Right lobe of liver (tissue), 6 donors: Measurements from ENCODE around the gene XRCC2. TPM values are rescaled to one million over a fixed set of nuclear protein-coding genes. Genes with fewer than 3 reads are reported as not detected.

ENCODE experiments used
- ATAC-seq, 4 donors: fragments of 200-7000 bp; cut with Tn5 transposase; one replicate each; pipeline ENCODE4 v1.9.1; 2020; ENCODE audit warnings: mild to moderate bottlenecking in 4 of 4, moderate library complexity in 4 of 4
- DNase-seq, 3 donors: peaks; one replicate each; pipeline ENCODE4 v3.0.0-alpha.2; 2020
- H3K27ac ChIP-seq, 3 donors: fragments of 200-600 bp; one replicate each; pipeline ENCODE4 v1.8.0; 2022
- H3K27me3 ChIP-seq, 2 donors: fragments of 200-600 bp; one replicate each; pipeline ENCODE4 v1.8.0; 2022
- H3K36me3 ChIP-seq, 4 donors: fragments of 200-600 bp; sonication (generic) in 1 of 4; one replicate each; pipeline versions ENCODE4 v1.5.1 to v1.8.0; 2017 to 2022; ENCODE audit warnings: control low read depth in 1 of 4
- H3K4me1 ChIP-seq, 4 donors: fragments of 200-600 bp; sonication (generic) in 1 of 4; one replicate each; pipeline versions ENCODE4 v1.5.1 to v1.8.0; 2017 to 2022; ENCODE audit warnings: control low read depth in 1 of 4
- H3K4me3 ChIP-seq, 3 donors: fragments of 200-600 bp; one replicate each; pipeline ENCODE4 v1.8.0; 2022
- H3K9me3 ChIP-seq, 4 donors: fragments of 200-600 bp; sonication (generic) in 1 of 4; one replicate each; pipeline versions ENCODE4 v1.5.1 to v1.8.0; 2017 to 2022; ENCODE audit warnings: control low read depth in 1 of 4
- POLR2A ChIP-seq: fragments of 450-650 bp; IDR thresholded peaks from one replicate; pipeline ENCODE4 v1.6.1; 2017; ENCODE audit warnings: antibody characterized with exemption, mild to moderate bottlenecking
- WGBS: methylation state at CpG from one replicate; pipeline ENCODE4 v1.1.6; 2018; ENCODE audit warnings: low coverage, low lambda C conversion rate; ENCODE audit not compliant: insufficient coverage; ENCODE audit errors: missing lambda C conversion rate; 5-methylcytosine and 5-hydroxymethylcytosine counted together
- intact Hi-C, 2 donors: fragments of 100-400 bp; cut with DNase I; formaldehyde crosslinking; loops; one replicate each; pipeline versions ENCODE4 v1.11.2 to v1.14.1; 2022
- small RNA-seq, 2 experiments: library from RNA; depleted of rRNA; stranded (forward); fragments of <200 nt; gene quantifications; one replicate each; pipeline ENCODE3, GENCODE V24; 2016
- total RNA-seq, 6 experiments: library from RNA; depleted of rRNA in 2 of 6; stranded (reverse); fragments of >200 nt in 2 of 6; fragmentation: NEBNext Ultra II Directional in 3 of 6; extraction: Animal tissue kit (Norgen Biotek cat#: 25700) in 3 of 6; gene quantifications; one replicate each; pipeline versions ENCODE4 v1.1.0 to v1.2.4, GENCODE V29; 2016 to 2023
- TF ChIP-seq, protein P1 (sequence below), 4 donors: fragments of 200-600 bp in 3 of 4; fragments of 450-650 bp in 1 of 4; IDR thresholded peaks; one replicate each; pipeline versions ENCODE4 v1.5.1 to v1.8.0; 2016 to 2022; ENCODE audit warnings: antibody characterized with exemption in 4 of 4, mild to moderate bottlenecking in 2 of 4
- donor health status: DM: no; HTN: yes; CAD: no.
- donor health status: DM: no; HTN: no; CAD: no.
- donor health status: DM: no; HTN: no; CAD: no.
- donor health status: DM: no; HTN: yes; CAD: no.
- donor health status: DM: no; HTN: yes; CAD: no.

The XRCC2 gene
- total RNA-seq, 6 experiments from 2014 or later = 0.14 to 2.0 (median 0.20) TPM; not detected in 1

DNA sequence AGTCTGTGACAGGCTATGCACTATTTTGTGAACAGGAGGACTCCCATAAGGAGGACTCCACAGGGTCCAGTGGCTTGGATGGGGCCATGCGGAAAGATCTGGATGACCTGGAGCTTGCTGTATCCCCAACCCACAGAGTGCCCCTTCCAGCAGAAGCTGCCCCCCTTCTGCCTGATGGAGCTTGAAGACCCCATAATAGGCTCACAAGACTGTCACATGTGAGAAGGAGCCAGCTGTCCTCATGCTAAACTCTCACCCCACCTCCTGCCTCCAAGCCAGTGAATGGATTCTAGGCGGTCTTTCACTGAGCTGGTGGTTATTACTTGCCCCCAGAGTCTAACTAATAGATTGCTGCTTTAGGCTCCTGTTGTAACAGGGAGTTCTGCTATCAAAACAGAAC, 79.1 kb downstream of the XRCC2 start:
- no peak for ATAC-seq
- no peak for TF ChIP-seq POLR2A
- TF ChIP-seq, protein P1, sequence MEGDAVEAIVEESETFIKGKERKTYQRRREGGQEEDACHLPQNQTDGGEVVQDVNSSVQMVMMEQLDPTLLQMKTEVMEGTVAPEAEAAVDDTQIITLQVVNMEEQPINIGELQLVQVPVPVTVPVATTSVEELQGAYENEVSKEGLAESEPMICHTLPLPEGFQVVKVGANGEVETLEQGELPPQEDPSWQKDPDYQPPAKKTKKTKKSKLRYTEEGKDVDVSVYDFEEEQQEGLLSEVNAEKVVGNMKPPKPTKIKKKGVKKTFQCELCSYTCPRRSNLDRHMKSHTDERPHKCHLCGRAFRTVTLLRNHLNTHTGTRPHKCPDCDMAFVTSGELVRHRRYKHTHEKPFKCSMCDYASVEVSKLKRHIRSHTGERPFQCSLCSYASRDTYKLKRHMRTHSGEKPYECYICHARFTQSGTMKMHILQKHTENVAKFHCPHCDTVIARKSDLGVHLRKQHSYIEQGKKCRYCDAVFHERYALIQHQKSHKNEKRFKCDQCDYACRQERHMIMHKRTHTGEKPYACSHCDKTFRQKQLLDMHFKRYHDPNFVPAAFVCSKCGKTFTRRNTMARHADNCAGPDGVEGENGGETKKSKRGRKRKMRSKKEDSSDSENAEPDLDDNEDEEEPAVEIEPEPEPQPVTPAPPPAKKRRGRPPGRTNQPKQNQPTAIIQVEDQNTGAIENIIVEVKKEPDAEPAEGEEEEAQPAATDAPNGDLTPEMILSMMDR (IDR thresholded peaks at IDR 0.05) = no peak
- WGBS = 100% methylated on average over 1 of the region's 2 CpGs

More for the DNA sequence above, 79.1 kb downstream of the XRCC2 start:
- Histone ChIP-seq H3K4me3 (no peak overlapping the region), H3K9me3 (no peaks in the 10 kb centered on the region), H3K27me3 (no peaks in the 10 kb centered on the region), H3K4me1 (no peaks in the 10 kb centered on the region), H3K36me3 (no peaks in the 10 kb centered on the region), H3K27ac (no peak overlapping the region)
- no peak for DNase-seq
- intact Hi-C loops = no loop called here

Small RNAs within 50 kb of the gene (small RNA-seq; reads per million reads assigned to genes)
- gene RF00568 = 0 reads per million in 2 experiments

Other genes with a start within 250 kb of the XRCC2 start
- 10 to 100 TPM; 20.6 to 32.0 (median 29.9) TPM for gene KMT2C, start 240.1 kb downstream of the XRCC2 start, total RNA-seq
- 1 to 10 TPM; 5.3 to 7.0 (median 6.1) TPM for gene ACTR3B, start 83.6 kb upstream of the XRCC2 start, total RNA-seq